ENCODE data around the gene HPS5.

DNA sequence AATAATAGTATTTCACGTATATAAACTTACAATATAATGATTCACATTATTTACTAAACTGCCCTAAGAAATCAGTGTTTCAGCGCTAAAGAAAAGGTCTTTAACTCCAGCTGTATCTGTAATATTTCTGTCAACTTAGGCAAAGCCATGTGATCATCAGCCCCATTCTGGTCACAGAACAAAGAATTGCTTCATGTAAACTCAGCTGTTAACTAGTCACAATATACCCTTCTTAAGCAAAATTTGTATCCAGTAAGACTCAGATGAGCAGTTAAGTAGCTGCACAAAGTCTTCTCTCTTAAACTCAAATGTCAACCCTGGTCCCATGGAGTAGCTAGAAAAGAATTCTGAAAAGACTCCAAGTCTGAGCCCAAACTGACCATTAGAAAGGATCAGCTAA is 26.6 kb downstream of the HPS5 start:
- TF ChIP-seq POLR2A (IDR thresholded peaks at IDR 0.05; ENCODE audit: low read depth, low read length) = no peak
- no peak for TF ChIP-seq POLR2AphosphoS5 (IDR thresholded peaks at IDR 0.05; ENCODE audit: low read depth, low read length)
- TF ChIP-seq TAF1 (IDR thresholded peaks at IDR 0.05; ENCODE audit: low read depth, low read length) = no peak
- TF ChIP-seq SPI1 (IDR thresholded peaks at IDR 0.05; ENCODE audit: low read depth, low read length) = no peak
- no peak for TF ChIP-seq POU2F2 (IDR thresholded peaks at IDR 0.05; ENCODE audit: low read depth, low read length)

Measured in GM12891 (cell line).